Astrocyte of the cerebellum (primary cell): ENCODE data around the gene CAMK2B.

Source experiments
- DNase-seq: peaks from one replicate; pipeline ENCODE4 v3.0.0-alpha.2; 2011; ENCODE audit warnings: low read depth
- H3K4me3 ChIP-seq: 2 replicates; pipeline ENCODE4 v1.5.1; 2011; ENCODE audit warnings: mild to moderate bottlenecking, low read depth, low read length, moderate library complexity
- in situ Hi-C: cut with HindIII; loops from 2 replicates; pipeline ENCODE4 v1.10.0; 2017; ENCODE audit warnings: low sequenced_read_pairs
- TF ChIP-seq, protein P1 (sequence below): IDR thresholded peaks from 2 replicates; pipeline ENCODE4 v1.5.1; 2012; ENCODE audit warnings: low read length, low read depth, moderate library complexity, mild to moderate bottlenecking; ENCODE audit errors: missing control alignments

The CAMK2B gene

DNA sequence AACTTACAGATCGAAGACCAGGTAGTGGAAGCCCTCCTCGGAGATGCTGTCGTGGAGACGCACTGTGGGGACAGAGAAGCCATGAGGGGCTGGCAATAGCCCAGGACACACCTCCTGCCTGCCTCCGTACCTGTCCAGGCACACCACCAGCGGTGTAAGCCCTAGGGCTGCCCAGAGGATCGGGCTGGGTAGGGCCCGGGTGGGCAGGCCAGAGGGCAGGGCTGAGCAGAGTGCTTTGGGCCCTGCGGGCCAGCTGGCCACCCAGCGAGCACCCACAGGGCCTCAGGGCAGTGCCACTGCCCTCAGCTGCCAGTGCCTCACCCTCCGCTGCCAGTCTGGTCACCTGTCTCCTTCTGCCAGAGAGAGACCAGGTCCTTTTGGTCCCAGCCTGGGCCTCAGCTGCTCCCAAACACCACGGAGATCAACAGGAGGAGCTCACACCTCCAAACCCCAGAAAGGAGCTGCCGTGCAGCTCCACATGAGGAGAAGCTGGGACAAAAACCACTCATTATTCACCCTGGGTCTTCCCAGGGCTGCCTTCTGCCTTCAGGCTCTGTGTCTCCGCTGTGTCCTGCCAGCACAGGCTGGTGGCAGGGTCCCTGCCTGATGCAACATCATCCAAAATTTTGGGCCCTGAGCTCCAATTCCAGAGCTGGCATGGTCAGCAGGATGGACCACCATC lies 66.4 kb downstream of the CAMK2B start:
- no peak overlapping the region for H3K4me3 ChIP-seq
- in situ Hi-C loops: no loop called here
- TF ChIP-seq, protein P1, sequence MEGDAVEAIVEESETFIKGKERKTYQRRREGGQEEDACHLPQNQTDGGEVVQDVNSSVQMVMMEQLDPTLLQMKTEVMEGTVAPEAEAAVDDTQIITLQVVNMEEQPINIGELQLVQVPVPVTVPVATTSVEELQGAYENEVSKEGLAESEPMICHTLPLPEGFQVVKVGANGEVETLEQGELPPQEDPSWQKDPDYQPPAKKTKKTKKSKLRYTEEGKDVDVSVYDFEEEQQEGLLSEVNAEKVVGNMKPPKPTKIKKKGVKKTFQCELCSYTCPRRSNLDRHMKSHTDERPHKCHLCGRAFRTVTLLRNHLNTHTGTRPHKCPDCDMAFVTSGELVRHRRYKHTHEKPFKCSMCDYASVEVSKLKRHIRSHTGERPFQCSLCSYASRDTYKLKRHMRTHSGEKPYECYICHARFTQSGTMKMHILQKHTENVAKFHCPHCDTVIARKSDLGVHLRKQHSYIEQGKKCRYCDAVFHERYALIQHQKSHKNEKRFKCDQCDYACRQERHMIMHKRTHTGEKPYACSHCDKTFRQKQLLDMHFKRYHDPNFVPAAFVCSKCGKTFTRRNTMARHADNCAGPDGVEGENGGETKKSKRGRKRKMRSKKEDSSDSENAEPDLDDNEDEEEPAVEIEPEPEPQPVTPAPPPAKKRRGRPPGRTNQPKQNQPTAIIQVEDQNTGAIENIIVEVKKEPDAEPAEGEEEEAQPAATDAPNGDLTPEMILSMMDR: no peak
- no peak for DNase-seq

DNA sequence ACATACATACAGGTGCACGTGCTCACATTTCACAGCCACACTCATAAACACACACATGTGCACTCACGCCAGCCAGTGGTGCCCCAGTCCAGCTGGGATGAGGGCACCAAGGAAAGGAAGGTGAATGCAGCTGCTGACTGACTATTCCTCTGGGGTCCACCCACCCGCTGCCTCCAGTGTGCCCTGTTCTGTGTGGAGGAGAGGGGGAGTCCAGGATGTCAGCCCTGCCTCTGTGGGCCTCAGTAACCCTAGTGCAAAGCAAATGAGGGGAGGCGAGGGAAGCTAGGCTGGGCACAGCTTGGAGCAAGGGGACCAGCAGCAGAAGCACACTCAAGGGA lies 67.0 kb downstream of the CAMK2B start:
- in situ Hi-C loops: no loop called here
- DNase-seq: no peak
- TF ChIP-seq, protein P1: no peak
- no peak overlapping the region for H3K4me3 ChIP-seq

DNA sequence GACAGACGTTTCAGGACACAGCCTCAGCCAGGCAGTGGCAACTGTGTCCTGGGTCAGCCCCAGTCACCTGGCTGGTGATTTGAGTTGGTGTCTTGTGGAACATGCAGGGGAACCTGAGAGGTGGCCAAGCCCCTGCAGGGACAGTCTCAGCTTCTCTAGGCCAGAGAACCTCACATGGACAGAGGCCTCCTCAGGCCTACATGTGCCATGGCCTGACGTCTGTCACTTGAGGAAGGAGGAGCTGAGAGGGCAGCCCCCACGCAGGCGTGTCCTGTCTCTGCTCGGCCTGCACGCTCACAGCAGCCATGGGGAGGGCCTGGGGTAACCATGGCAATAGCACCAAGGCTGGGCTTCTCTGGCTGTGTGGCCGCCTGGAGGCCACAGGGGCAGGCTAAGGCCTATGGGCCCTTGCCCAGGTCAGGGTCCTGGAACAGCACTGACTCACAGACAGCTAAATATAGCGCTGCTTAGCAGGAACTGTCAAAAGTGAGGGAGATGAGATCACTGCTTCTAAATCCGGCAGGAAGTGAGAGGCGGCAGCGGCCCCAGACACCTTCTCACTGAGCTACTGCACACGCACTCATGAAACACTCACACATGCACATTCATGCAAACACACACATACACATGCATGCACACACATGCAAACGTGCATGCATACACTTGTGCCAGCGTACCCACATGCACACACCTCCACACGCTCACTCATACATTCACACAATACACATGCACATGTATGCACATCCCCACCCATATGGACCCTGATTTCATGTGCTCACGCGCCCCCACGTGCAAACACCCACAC lies 67.6 kb downstream of the CAMK2B start:
- TF ChIP-seq, protein P1: no peak
- in situ Hi-C loops: no loop called here
- H3K4me3 ChIP-seq: no peak overlapping the region
- DNase-seq: peak; percentile 8

DNA sequence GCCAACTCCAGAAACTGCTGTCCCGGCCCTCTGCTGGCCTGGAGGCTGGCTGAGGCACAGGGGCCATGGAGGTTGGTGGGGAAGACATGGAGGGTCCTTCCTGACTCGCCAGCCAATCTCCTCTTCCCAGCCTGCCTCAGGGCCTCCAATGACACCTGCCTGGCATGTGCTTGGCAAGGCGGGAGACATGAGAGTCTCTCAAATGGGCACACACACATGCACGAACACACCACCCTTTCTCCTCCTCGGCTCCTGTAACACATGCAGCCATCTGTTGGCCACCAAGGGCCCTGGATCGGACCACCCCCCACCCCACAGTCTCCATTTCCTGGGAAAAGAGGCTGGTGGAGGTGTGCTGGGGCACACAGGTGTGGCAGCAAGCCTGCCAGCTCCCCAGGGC lies 68.2 kb downstream of the CAMK2B start:
- TF ChIP-seq, protein P1: no peak
- no peak for DNase-seq
- H3K4me3 ChIP-seq: no peak overlapping the region
- in situ Hi-C loops: no loop called here

DNA sequence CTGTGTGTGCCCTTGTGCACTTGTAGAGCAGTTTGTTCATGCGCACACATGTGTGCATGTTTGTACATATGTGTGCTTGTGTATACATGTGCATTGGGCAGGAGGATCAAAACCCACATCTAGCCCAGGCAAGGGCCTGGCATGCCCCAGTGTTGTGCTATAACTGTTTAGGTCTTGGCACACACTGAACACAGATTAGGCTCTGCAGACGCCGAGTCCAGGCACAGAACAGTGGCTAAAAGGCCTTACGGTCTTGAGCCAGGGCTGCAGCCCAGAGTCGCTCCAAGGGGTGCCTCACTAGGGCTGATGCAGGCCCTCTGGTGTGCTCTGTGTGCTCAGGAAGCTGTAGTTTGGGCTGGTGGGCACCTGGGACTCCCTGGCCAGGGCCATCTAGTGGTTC lies 68.9 kb downstream of the CAMK2B start:
- in situ Hi-C loops: no loop called here
- no peak overlapping the region for H3K4me3 ChIP-seq
- TF ChIP-seq, protein P1: no peak
- DNase-seq: no peak

DNA sequence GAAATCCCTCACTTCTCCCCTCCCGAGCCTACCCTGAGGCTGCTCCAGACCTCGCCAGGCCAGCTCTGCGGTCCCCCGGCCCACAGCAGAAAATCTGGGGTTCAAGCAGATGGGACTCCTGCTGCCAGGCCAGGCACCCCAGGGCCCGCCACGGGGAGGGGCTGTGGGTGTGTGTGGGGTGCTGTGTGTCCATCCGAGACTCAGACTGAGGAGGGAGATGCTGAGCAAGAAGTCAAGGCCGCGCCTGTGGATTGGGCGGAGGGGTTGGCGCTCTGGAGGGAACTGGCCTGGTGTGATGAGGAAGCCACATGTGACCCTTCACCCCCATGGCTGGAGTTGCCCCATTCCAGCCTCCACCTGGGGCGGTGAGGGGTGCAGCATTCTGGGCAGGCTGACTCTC lies 73.5 kb downstream of the CAMK2B start:
- in situ Hi-C loops: no loop called here
- TF ChIP-seq, protein P1: no peak
- DNase-seq: no peak
- no peak overlapping the region for H3K4me3 ChIP-seq
